Adrenal gland (tissue), 5 donors: ENCODE data around the gene METTL8.

Experiments used
- POLR2A ChIP-seq, 2 donors: fragments of 450-650 bp; IDR thresholded peaks; one replicate each; pipeline ENCODE4 v1.6.1; 2017; ENCODE audit warnings: antibody characterized with exemption in 2 of 2, mild to moderate bottlenecking in 2 of 2, moderate library complexity in 1 of 2
- TF ChIP-seq, protein P1 (sequence below), 6 experiments: fragments of 450-650 bp in 4 of 6; fragments of 200-600 bp in 2 of 6; sonication (generic) in 1 of 6; IDR thresholded peaks; 1 replicate in 5 of 6; 2 replicates in 1 of 6; pipeline versions ENCODE4 v1.5.1 to v1.8.0; 2016 to 2021; ENCODE audit warnings: antibody characterized with exemption in 6 of 6, mild to moderate bottlenecking in 2 of 6, moderate library complexity in 1 of 6
- donor health status: DM: no; HTN: no; CAD: no.

DNA sequence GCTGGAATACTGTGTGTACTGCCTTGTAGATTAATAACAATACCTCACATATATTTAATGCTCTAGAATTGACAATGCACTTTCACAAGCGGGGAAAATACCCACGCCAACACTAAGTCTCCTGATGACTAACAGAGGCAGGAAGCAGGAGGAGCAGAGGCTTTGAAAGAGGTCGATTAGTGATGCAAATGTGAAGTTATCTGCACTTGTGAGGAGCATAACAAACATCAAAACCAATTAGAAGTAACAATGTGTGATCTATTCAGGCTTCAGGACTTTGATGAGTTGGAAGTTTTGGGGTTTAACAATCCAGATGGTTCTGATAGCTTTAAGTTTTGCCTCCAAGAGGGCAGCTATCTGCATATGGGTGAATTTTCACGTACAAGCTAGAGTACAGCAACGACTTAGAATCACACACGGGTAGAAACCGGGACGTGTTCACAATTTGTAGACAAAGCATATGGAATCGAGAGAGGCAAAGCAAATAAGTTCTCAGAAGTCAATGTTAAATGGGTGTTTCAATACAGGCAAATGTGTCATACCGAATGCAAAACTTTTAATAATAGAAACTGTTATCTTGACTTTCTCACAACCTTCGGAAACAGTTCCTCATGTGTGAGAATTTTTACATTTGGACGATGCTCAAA lies 114.5 kb downstream of the METTL8 start:
- TF ChIP-seq, protein P1, sequence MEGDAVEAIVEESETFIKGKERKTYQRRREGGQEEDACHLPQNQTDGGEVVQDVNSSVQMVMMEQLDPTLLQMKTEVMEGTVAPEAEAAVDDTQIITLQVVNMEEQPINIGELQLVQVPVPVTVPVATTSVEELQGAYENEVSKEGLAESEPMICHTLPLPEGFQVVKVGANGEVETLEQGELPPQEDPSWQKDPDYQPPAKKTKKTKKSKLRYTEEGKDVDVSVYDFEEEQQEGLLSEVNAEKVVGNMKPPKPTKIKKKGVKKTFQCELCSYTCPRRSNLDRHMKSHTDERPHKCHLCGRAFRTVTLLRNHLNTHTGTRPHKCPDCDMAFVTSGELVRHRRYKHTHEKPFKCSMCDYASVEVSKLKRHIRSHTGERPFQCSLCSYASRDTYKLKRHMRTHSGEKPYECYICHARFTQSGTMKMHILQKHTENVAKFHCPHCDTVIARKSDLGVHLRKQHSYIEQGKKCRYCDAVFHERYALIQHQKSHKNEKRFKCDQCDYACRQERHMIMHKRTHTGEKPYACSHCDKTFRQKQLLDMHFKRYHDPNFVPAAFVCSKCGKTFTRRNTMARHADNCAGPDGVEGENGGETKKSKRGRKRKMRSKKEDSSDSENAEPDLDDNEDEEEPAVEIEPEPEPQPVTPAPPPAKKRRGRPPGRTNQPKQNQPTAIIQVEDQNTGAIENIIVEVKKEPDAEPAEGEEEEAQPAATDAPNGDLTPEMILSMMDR (IDR thresholded peaks at IDR 0.05): no peak
- TF ChIP-seq POLR2A (IDR thresholded peaks at IDR 0.05): no peak
